ENCODE results near the gene CRISP2. TPM values are rescaled to one million over a fixed set of nuclear protein-coding genes. Genes with fewer than 3 reads are reported as not detected.
"Not testable (repeated sequence)": the region's sequence is repeated elsewhere in the genome, so short reads cannot be mapped to it uniquely, and the experiment has no call there.

CRISP2 gene
- total RNA-seq, 4 donors from 2014 or later = not detected

GRCh38 chr6:49668083-49668511 lies 45.2 kb downstream of the CRISP2 start:
- TF ChIP-seq POLR2A (IDR thresholded peaks at IDR 0.05) (no peak), EP300 (IDR thresholded peaks at IDR 0.05) (no peak)
- TF ChIP-seq, protein P1, sequence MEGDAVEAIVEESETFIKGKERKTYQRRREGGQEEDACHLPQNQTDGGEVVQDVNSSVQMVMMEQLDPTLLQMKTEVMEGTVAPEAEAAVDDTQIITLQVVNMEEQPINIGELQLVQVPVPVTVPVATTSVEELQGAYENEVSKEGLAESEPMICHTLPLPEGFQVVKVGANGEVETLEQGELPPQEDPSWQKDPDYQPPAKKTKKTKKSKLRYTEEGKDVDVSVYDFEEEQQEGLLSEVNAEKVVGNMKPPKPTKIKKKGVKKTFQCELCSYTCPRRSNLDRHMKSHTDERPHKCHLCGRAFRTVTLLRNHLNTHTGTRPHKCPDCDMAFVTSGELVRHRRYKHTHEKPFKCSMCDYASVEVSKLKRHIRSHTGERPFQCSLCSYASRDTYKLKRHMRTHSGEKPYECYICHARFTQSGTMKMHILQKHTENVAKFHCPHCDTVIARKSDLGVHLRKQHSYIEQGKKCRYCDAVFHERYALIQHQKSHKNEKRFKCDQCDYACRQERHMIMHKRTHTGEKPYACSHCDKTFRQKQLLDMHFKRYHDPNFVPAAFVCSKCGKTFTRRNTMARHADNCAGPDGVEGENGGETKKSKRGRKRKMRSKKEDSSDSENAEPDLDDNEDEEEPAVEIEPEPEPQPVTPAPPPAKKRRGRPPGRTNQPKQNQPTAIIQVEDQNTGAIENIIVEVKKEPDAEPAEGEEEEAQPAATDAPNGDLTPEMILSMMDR (IDR thresholded peaks at IDR 0.05) = no peak

GRCh38 chr6:49666930-49667757 lies 46.2 kb downstream of the CRISP2 start:
- 68 to 69% methylated on average over 5 of the region's 5 CpGs for WGBS, 2 donors

More at GRCh38 chr6:49668083-49668511, 45.2 kb downstream of the CRISP2 start:
- no peaks in the 10 kb centered on the region for H3K4me1 ChIP-seq
- H3K9me3 ChIP-seq = peaks cover 0 to 8% (median 0%) of the 10 kb centered on the region in 4 donors
- no peaks in the 10 kb centered on the region for H3K27me3 ChIP-seq
- DNase-seq (ENCODE audit: low spot score in 2 of 2) = no peak
- no peak overlapping the region for H3K4me3 ChIP-seq
- H3K27ac ChIP-seq = no peak overlapping the region
- H3K36me3 ChIP-seq = no peaks in the 10 kb centered on the region

DNA sequence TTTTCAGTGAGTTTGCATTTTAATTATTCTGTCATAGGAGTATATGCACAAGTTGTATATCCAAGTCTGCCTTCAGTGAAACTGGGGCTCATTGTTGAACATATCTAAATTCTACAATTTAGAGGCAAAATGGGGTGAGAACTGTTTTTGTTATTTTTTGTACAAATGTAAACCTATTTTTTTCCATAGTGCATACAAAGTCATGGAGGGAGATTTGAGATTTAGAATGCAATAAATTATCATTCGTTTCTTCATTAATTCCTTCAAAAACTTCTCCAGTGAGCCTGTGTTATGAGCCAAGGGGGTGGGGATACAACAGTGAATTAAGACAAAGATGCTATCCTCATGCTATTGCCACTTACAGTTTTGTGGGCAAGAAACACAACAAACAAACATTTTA lies 46.9 kb downstream of the CRISP2 start:
- 65 to 70% methylated on average over 1 of the region's 1 CpG for WGBS, 2 donors
- no peak overlapping the region for H3K27ac ChIP-seq
- no peaks in the 10 kb centered on the region for H3K9me3 ChIP-seq
- H3K4me1 ChIP-seq = no peaks in the 10 kb centered on the region
- DNase-seq (ENCODE audit: low spot score in 2 of 2) = no peak
- TF ChIP-seq POLR2A (IDR thresholded peaks at IDR 0.05) (no peak), EP300 (IDR thresholded peaks at IDR 0.05) (no peak)
- TF ChIP-seq, protein P1 (IDR thresholded peaks at IDR 0.05) = no peak
- no peaks in the 10 kb centered on the region for H3K27me3 ChIP-seq
- H3K4me3 ChIP-seq = no peak overlapping the region
- no peaks in the 10 kb centered on the region for H3K36me3 ChIP-seq

More at GRCh38 chr6:49666930-49667757, 46.2 kb downstream of the CRISP2 start:
- TF ChIP-seq POLR2A (IDR thresholded peaks at IDR 0.05) (no peak), EP300 (IDR thresholded peaks at IDR 0.05) (no peak)
- TF ChIP-seq, protein P1 (IDR thresholded peaks at IDR 0.05) = no peak
- Histone ChIP-seq H3K27me3 (no peaks in the 10 kb centered on the region), H3K36me3 (no peaks in the 10 kb centered on the region), H3K4me1 (no peaks in the 10 kb centered on the region), H3K27ac (no peak overlapping the region), H3K9me3 (peaks cover 0 to 2% (median 0%) of the 10 kb centered on the region in 4 donors), H3K4me3 (no peak overlapping the region)
- no peak for DNase-seq (ENCODE audit: low spot score in 2 of 2)

GRCh38 chr6:49664817-49665216 lies 48.5 kb downstream of the CRISP2 start:
- DNase-seq (ENCODE audit: low spot score in 2 of 2) = no peak
- TF ChIP-seq, protein P1 (IDR thresholded peaks at IDR 0.05) = no peak
- TF ChIP-seq EP300 (IDR thresholded peaks at IDR 0.05) = no peak
- TF ChIP-seq POLR2A (IDR thresholded peaks at IDR 0.05) = no peak
- H3K4me1 ChIP-seq = no peaks in the 10 kb centered on the region
- H3K27me3 ChIP-seq = no peaks in the 10 kb centered on the region
- 52 to 67% methylated on average over 3 of the region's 3 CpGs for WGBS, 2 donors
- no peaks in the 10 kb centered on the region for H3K36me3 ChIP-seq
- no peak overlapping the region for H3K4me3 ChIP-seq
- no peaks in the 10 kb centered on the region for H3K9me3 ChIP-seq
- no peak overlapping the region for H3K27ac ChIP-seq

GRCh38 chr6:49664054-49664453 lies 49.3 kb downstream of the CRISP2 start:
- not testable (repeated sequence) for DNase-seq (ENCODE audit: low spot score in 2 of 2); H3K27me3 ChIP-seq; H3K9me3 ChIP-seq; H3K4me3 ChIP-seq; H3K36me3 ChIP-seq; H3K4me1 ChIP-seq; H3K27ac ChIP-seq
- 81 to 90% methylated on average over 1 of the region's 1 CpG for WGBS, 2 donors
